LNCaP clone FGC (cell line): Measurements from ENCODE around the gene CEND1.

ENCODE experiments used
- DNase-seq: peaks from one replicate; pipeline ENCODE4 v3.0.0-alpha.2; 2011; ENCODE audit warnings: low read depth
- H3K4me3 ChIP-seq: 2 replicates; pipeline ENCODE4 v1.5.1; 2011; ENCODE audit warnings: mild to moderate bottlenecking, low read depth, low read length, control low read depth
- TF ChIP-seq, protein P1 (sequence below): IDR thresholded peaks from 2 replicates; pipeline ENCODE4 v1.5.1; 2012; ENCODE audit warnings: mild to moderate bottlenecking; ENCODE audit not compliant: control insufficient read depth, insufficient read depth; ENCODE audit errors: extremely low read depth

Gene CEND1

DNA sequence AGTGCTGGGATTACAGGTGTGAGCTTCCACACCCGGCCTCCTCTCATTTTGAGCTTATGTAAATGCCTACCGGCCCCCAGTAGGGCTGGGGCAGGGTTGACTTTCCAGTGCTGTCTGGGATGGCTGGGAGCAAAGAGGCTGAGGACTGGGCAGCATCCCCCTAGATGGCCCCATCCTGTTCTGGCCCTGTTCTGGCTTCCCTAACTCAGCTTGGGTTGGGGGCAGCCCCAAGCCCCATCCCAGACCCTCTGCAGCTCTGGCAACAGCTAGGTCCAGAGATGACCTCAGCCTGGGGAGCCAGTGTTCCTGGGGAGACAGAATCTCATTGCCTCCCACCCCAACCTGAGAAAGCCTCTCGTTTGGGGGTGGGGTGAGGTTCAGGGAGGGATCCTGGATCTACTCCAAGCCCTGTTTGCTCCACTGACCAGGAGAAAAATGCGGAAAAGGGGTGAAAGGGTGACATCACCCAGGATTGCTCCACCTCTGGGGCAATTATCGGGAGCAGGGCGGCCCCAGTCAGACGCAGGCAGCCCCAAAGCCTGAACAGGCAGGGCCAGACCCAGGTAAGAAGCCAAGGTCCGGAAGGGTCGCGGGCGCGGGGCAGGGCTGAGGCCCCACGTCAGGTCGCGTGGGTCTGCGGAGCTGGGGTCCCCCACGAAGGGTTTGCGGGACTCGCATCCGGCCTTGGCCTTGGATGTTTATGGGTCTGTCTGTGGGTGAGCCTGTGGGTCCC, 28.7 kb upstream of the CEND1 start, which contains the start of gene PNPLA2:
Gene PNPLA2 (plus strand): TSS at position 519 of the 733 bp plus-strand sequence. CDS start 805 bp downstream, outside the sequence.
- TF ChIP-seq, protein P1, sequence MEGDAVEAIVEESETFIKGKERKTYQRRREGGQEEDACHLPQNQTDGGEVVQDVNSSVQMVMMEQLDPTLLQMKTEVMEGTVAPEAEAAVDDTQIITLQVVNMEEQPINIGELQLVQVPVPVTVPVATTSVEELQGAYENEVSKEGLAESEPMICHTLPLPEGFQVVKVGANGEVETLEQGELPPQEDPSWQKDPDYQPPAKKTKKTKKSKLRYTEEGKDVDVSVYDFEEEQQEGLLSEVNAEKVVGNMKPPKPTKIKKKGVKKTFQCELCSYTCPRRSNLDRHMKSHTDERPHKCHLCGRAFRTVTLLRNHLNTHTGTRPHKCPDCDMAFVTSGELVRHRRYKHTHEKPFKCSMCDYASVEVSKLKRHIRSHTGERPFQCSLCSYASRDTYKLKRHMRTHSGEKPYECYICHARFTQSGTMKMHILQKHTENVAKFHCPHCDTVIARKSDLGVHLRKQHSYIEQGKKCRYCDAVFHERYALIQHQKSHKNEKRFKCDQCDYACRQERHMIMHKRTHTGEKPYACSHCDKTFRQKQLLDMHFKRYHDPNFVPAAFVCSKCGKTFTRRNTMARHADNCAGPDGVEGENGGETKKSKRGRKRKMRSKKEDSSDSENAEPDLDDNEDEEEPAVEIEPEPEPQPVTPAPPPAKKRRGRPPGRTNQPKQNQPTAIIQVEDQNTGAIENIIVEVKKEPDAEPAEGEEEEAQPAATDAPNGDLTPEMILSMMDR, result no peak
- peak within 1 kb of the TSS; percentile 80 for H3K4me3 ChIP-seq
- DNase-seq, result no peak

DNA sequence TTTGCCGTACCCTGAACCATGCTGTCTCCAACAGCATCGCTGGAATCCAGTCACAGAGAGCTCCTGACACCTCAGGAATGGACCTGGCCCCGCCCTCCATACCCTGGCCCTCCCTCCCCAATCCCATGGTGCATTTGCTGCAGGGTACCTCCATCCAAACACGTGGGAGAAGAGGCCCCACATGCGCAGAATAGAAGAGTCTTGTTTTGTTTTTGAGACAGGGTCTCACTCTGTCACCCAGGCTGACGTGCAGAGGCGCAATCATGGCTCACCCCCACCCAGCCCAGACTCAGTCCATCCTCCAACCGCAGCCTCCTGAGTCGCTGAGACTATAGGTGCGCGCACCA, 26.5 kb upstream of the CEND1 start:
- TF ChIP-seq, protein P1, result no peak
- no peak overlapping the region for H3K4me3 ChIP-seq
- no peak for DNase-seq

DNA sequence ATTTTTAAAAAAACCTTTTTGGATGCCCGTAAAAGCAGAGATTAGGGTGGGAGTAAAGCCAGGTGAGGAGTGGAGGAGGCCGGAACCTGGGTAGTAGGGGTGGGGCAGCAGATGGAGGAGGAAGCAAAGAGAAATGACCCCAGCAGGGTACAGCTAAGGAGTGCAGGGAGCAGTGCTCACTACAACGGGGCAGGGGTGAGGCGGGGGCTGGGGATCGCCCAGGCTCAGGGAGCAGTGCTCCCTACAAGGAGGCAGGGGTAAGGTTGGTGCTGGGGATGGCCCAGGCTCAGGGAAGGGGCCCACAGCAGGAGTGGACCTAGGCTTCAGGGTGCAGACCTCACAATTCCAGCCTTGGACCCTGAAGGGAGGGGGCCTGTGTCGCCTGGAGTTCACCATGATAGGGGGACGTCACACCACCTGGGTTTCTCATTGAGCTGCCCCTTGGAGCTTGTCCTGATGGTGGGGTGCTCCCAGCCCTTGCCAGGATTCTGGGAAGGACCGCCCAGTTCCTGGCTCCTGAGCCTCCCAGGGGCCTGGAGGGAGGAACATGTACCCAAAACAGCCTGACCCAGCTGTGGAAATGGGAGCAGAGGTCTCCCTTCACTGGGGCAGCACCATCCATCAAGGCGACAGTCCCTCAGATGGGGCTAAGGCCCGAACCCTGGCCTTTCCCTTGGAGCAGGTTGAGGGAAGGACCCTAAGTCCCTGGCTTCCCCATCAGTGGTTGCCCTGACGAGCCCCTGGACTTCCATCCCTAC, 26.0 kb upstream of the CEND1 start:
- DNase-seq, result no peak
- no peak overlapping the region for H3K4me3 ChIP-seq
- TF ChIP-seq, protein P1, result no peak

DNA sequence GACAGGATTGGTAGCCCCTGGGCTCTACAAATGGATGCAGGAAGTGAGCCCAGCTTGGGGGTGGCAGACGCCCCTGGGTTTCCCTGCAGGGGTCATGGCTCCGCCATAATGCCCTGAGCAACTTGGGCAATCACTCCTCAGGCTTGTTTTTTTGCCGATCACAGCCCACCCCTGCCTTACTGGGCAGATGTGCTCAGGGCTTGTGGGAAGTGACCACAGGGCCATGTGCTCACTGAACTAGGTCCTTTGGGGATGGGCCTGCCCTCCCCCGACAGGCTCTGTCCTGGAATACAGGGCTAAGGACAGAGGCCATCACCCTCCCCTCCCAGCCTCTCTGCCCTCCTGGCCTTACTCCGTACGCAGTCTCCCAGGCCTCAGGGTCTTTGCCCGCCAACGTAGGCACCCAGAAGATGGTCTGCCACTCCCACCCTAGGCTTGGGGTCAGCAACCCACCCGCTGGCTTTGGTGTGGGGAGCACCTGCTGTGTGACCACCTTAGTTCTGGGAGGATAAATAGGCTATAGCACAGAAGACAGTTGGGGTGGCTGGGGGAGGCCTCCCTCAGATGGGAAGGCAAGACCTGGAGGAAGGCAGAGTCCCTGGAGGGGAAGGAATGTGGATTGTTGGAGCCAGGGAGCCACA, 23.7 kb upstream of the CEND1 start:
- no peak overlapping the region for H3K4me3 ChIP-seq
- no peak for DNase-seq
- TF ChIP-seq, protein P1, result no peak

DNA sequence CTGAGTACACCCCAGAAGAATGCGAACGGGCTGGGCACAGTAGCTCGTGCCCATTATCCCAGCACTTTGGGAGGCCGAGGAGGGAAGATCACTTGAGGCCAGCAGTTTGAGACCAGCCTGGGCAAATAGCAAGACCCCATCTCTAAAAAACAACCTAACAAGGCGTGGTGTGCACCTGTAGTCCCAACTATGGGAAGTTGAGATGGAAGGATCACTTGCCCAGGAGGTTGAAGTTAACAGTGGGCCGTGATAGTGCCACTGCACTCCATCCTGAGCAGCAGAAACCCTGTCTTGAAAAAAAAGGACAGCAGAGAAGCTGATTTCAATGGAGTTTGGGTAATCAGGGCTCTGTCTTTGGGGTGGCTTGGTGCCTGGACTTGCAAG, 23.2 kb upstream of the CEND1 start:
- DNase-seq, result no peak
- H3K4me3 ChIP-seq, result no peak overlapping the region
- TF ChIP-seq, protein P1, result no peak

DNA sequence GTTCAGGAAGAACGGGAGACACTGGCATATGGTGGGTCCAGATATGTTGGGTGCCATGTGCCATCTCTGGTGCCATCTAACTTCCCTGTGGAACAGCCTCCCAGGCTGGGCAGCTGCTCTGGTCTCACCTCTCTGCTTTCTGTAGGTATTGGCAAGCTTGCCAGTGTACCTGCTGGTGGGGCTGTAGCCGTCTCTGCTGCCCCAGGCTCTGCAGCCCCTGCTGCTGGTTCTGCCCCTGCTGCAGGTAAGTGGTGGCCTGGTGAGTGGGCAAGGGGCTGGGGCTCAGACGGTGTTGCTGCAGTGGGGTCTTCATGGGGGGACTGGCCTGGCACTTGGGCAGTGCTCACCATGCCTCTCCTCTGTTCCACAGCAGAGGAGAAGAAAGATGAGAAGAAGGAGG, 22.5 kb upstream of the CEND1 start:
- no peak for DNase-seq
- TF ChIP-seq, protein P1, result no peak
- no peak overlapping the region for H3K4me3 ChIP-seq
